HG03280 (cell line): Measurements from ENCODE around the gene COL11A2.

Source experiments
- ATAC-seq: cut with Tn5 transposase; IDR thresholded peaks from one replicate; pipeline ENCODE4 v1.9.1; 2021; ENCODE audit warnings: mild to moderate bottlenecking, moderate library complexity; ENCODE audit not compliant: unreplicated experiment

The COL11A2 gene

DNA sequence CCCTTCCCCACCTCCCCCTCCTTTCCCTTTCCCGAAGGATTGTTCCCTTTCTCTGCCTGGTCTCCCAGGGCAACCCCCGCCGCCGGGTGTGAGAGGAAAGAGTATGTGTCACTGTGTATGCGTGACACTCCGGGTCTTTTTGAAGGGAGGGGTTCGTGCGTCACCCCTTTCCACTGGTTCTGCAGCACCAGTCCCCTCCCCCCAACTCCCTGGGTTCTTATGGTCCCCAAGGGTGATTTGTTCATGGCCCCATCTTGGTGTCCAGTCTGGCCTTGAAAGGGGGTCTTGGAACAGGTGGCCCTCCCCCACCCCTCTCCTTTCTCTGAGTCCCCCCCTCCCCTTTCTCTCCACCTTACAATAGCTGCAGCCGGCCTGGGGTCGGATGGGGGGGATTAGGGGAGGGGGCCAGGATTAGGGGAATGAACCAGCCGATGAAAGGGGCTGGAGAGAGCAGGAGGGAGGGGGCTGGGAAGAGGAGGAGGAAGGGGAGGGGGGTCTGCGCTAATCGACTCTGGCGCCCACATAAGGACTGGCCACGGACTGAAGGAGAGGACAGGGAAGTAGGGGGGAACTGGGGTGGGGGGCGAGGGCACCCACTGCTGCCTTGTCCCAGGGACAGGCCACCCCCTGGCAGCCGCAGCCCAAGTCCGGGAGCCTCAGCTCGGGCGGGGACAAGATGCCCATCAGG lies 14.7 kb upstream of the COL11A2 start:
- no peak for ATAC-seq

DNA sequence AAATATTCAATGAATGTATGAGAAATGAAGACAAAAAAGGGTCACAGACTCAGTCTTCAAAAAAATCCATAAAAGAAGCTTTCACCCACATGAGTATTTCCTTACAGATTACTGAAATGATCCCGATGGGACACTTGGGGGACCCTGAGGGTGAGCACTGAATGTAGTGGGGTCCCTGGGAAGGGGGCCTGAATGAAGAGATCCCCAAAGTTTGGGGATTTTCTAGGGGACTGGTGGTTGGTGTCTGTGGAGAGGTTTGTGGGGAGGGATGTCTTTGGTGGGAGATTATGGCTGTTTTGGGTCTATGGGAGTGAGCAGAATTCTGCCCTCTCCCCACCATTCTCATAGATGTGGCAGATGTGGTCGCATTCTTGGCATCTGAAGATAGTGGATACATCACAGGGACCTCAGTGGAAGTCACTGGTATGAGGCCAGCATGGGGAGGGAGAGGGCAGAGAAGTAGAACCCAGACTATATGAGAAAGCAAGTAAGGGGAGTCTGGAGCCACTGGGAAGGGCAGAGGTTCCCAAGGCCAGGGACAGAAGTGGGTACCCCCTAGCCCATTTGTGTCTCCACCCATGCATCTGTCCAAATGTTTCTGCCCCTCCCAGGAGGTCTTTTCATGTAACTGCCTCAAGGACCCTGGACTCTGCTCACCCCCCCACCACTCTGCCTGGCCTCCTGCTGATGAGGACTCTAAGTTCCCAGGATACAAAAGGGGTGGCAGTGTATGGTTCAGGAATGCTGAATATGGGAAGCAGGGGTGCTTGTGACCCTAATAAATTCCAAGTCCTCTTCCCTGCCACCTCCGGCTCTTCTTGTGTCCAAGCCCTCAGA lies 14.0 kb upstream of the COL11A2 start:
- no peak for ATAC-seq

DNA sequence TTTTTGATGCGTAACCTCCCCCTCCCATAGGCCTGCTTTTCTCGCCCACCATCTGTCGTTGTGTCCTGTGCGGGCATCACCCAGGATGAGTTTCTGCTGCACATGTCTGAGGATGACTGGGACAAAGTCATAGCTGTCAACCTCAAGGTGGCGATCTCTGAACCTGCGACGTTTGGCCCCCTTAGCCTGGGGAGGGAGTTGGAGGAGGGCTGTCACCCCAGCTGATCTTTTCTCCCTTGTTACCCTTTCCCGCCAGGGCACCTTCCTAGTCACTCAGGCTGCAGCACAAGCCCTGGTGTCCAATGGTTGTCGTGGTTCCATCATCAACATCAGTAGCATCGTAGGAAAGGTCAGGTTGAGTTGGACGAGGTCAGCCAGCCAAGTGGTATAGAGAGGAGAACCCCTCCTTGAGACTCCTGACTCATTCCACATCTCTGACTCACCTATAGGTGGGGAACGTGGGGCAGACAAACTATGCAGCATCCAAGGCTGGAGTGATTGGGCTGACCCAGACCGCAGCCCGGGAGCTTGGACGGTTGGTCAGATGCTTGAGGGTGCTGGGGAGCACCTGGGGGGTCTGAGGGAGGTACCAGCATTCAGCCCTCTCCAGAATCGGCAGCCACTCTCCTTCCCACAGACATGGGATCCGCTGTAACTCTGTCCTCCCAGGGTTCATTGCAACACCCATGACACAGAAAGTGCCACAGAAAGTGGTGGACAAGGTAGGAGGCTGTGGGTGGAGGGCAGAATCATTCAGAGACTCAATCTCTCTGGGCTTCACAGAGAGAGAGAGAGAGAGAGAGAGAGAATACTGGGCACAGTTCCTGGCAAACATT lies 13.1 kb upstream of the COL11A2 start:
- ATAC-seq, result no peak

DNA sequence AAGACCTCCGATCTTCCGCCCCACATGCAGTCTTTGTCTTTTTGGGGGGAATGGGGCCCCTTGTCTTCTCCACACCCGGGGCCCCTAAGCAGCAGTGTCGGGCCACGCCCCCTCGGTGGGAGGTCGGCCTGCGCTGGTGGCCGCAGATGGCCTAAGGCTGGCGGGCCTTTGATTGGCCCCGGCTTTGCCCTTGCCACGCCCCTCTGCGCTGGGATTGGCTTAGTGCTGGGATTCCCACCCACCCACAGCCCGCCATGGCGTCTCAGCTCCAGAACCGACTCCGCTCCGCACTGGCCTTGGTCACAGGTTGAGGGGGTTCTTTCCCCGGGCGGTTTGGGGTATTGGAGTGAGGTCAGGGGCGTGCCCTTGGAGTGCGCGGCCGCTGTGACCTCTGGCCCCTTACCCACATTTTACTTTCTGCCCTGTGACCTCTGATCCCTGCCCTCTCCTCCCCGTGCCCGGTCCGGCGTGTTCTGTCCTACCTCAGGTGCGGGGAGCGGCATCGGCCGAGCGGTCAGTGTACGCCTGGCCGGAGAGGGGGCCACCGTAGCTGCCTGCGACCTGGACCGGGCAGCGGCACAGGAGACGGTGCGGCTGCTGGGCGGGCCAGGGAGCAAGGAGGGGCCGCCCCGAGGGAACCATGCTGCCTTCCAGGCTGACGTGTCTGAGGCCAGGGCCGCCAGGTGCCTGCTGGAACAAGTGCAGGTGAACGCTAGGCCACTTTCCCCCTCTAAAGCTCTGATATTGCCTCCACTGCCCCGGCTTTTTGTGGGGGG lies 12.3 kb upstream of the COL11A2 start, which contains the start of gene HSD17B8:
Gene HSD17B8 (plus strand): TSS at position 241 of the 776 bp plus-strand sequence. CDS start 14 bp downstream, at position 255.
- peak; percentile 50 for ATAC-seq

DNA sequence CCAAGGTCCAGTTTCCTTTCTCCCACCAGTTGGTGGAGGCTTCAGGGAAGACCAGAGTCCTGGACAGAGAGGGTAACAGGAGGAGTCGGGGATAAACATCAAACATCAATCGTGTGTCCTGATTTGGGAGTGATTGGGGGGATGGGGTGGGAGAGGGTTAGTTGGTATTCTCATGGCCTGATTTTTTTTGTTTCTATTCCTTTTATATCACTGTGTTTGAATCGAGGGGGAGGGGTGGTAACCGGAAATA lies 11.8 kb upstream of the COL11A2 start:
- no peak for ATAC-seq

DNA sequence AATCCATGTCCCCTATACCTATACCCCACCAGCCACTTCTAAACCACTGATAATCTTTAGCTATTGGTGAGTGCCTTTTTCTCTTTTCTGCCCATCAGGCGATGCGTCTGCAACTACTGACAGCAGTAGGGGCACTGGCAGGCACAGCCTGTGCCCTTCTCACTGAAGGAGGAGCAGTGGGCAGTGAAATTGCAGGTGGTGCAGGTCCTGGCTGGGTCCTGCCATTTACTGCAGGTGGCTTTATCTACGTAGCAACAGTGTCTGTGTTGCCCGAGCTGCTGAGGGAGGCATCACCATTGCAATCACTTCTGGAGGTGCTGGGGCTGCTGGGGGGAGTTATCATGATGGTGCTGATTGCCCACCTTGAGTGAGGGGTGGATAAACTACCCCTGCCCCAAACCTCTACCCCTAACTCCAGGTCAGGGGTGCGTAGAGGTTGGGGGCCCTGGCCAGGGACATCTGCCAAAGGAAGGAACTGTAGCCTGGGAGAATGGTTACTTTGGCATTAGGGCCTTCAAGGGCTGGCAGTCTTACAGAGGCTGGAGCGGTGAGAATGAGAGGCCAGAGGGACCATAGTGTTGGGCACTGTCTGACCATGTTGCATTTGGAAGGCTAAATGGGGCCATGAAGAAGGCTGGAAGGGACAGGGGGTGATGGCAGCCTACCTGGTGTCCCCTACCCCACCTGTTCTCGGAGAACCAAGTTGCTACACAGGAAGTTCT lies 11.3 kb upstream of the COL11A2 start:
- no peak for ATAC-seq

DNA sequence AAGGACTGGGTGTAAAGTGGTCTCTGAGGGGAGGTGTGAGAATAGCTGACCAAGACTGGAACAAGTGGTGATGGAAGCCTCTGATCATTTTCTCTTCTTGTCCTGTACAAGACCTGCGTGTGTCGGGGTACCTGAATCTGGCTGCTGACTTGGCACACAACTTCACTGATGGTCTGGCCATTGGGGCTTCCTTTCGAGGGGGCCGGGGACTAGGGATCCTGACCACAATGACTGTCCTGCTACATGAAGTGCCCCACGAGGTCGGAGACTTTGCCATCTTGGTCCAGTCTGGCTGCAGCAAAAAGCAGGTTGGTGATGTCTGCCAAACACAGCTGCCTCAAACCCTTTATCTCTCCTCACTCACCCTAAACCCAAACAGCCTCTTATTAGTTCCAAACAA lies 10.5 kb upstream of the COL11A2 start:
- no peak for ATAC-seq

DNA sequence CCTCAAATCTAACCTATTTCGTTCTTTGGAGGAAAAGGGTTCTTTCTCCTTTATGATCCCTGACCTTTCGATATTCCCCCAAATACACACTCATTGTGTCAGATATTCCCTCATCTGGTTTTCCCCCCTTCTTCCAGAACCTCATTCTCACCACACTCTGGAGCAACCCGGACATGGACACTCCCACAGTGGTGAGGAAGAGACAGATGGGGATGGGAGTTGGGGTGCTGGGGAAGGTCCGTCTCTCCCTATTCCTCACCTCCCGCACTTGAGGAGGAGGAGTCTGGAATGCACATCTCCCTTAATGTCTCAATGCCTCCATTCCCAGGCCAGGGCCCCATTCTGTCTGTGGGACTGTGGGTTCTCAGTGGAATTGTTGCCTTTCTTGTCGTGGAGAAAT lies 9.7 kb upstream of the COL11A2 start:
- ATAC-seq, result no peak

DNA sequence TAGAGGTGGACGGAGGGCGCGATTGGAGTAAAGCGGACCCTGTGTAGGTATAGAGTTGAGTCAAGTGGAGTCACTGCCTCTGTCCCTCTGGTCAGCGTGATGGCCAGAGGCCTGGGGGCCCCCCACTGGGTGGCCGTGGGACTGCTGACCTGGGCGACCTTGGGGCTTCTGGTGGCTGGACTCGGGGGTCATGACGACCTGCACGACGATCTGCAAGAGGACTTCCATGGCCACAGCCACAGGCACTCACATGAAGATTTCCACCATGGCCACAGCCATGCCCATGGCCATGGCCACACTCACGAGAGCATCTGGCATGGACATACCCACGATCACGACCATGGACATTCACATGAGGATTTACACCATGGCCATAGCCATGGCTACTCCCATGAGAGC lies 8.9 kb upstream of the COL11A2 start:
- no peak for ATAC-seq

DNA sequence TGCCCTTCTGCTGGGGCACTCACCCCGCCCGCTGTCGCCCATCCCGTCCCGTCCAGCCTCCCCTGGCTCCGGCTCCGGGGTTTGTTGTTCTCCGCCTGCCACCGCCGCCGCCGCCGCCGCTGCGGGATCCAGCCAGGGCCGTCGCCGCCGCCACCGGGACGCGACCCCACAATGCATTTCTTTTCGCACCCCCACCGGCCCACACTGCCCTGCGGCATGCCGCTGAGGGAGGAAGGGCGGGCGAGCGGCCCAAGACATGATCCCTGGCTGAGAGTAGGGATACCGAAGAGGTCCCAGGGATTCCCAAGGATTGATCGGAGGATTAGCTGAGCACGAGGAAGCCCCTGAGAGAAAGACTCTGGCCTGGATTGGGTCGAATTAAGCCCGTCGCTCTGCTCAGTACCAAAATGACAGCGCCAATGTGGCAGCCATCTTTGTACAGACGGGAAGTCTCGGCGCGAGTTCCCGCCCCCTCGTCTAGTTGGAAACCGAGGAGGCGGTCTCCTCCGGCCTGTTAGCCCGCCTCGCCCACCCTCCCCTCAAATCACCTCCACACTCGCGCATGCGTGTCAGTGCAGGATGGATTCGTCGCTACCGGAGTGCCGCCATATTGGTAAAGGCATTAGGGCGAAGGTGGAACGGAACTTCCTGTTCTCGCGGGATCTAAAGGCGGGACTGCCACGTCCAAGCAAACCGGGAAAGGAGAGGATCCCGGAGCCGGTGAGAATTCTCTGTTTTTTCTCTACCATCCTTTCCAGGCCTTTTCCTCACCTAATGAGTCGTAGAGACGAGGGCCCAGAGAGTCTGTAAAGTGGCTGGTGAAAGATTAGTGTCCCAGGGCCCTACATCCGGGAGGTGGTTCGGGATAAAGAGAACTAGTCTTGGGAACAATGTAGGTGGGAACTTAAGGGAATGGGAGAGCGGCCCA lies 8.2 kb upstream of the COL11A2 start, which contains the start of the genes RXRB and SLC39A7:
Gene RXRB (minus strand): TSS at position 447 of the 928 bp plus-strand sequence. CDS start 189 bp downstream, at position 258.
Gene SLC39A7 (plus strand): TSS at position 649 of the 928 bp plus-strand sequence. CDS start 379 bp downstream, outside the sequence.
- ATAC-seq, result peak; percentile 54

DNA sequence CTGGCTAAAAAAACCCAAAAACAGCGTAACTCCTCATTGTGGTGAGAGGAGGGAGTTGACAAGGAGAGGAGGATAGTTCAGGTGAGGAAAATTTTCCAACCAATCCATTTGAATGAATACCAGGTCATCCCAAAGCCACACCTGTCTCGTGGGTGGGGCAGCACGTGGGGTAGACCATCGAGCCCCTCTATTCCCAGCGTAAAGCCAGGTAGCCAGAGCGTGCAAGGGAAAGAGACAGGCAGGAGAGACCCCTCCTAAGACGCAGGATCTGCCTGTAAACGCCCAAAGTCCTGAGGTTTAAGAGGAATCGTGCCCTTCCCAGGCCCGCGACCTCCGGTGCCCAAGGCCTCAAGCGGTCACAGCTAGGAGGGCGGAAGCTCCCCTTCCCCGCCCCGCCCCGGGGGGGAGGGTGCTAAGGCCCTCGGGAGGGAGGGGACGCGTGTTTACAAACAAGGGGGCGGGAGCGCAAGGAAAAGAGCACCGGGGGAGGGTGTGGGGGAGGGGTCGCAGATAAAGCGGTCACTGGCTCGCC lies 7.5 kb upstream of the COL11A2 start:
- peak; percentile 23 for ATAC-seq

DNA sequence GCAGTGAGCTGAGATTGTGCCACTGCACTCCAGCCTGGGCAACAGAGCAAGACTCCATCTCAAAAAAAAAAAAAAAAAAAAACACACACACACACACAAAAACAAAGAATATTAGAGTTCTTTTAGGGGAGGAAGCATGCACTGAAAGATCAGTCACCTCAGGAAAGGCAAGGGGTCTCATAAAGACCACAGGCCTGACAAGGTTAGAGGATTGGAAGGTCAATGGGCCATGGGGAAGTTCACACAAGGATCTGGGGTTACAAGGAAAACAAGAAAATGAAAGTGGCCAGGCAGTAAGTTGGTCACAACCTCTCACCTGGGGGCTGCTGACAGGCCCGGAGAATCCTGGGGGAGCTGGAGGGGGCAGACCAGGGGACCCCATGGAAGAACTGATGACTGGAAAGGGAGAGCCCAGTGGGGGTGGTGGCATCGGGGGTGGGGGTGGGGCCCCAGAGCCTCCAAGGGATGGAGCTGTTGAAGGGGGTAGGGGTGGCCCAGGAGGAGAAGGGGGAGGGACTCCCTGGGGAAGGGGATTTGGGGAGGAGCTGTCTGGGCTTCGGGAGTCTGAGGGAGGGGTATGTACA lies 6.7 kb upstream of the COL11A2 start:
- no peak for ATAC-seq

DNA sequence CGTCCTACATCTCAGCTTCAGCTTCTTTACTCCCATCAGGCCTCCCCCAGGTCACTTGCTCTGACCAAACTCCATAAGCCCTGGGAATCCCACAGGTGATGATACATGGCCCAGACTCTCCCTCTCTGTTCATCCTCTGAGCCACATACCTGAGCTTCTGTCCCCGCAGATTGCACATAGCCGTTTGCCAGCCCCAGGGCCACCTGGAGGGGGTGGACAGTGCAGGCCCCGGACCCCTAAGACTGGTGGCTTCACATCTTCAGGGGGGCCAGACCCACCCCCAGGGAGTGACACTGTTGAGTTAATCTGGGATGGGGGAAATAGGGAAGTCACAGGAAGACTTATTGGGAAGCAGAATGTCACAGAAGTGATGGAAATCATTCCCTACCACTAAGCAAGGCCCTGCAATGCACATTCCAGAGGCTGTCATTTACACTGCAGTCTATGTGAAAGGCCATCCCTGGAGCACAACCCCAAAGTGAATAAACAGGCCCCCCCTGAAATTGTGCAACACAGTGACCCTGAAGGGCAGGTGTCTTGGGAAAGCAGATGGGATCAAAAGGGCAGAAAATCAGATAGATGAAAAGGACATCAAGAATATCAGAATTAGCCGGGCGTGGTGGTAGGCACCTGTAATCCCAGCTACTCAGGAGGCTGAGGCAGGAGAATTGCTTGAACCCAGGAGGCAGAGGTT lies 6.0 kb upstream of the COL11A2 start:
- ATAC-seq, result no peak

DNA sequence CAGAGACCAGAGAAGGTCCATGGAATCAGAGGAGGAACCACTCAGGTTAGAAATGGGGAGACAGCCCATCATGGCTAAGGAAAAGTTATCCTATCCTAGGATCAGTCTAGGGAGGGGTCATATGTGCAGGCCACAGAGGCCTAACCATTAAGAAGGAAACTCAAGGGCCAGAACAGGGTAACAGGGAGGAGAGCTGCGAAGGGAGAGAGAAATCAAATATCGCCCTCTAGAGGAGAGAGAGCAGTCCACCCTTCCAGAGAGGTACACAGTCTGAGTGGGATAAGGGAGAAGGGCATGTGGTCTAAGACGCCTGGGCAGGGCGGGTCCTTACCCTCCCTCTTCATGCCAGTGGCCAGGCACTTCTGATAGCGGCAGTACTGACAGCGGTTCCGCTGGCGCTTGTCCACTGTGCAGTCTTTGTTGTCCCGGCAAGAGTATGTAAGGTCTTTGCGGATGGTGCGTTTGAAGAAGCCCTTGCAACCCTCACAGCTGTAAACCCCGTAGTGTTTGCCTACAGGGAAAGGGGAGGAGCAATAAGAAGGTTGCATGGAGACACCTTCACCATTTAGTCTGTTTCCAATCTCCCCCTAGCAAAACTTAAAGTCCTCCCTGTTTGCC lies 5.3 kb upstream of the COL11A2 start:
- ATAC-seq, result no peak

DNA sequence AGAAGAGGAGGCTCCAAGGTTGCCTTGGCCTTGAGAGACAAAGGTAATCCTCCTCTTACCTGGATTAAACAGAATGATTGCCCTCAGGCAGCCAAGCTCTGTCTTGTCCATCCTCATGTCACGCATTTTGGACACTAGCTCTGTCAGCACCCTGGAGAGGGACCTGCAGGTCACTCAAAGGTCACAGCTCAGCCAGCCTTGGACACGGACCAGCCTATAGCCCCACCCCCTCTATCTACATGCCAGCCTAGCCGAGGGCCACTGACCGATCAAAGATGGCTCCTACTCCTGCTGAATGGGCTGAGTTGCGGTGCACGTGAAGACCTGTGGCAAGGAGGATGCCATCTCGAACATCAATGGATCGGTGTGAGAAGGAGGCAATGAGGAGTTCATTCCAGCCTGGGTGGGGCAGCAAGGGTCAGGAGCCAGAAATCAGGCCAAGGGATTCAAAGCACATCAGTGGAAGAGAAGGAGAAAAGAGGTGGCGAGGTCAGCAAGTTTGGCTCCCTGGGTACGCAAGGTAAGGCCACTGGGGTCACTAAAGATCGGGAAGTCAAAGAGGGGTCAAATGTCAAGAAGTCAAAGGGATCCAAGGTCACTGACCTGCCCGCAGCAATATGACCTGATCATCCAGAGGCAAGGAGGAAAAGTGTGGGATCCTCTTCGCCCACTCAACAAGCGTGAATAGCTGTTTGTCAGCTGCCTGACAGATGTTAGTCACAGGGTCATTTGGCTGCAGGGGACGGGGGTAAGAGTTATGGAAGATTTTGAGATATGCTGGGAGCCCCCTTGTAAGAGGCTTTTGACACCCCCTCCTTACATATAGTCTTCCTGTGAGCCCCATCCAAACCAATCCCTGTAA lies 3.3 kb upstream of the COL11A2 start:
- ATAC-seq, result no peak

DNA sequence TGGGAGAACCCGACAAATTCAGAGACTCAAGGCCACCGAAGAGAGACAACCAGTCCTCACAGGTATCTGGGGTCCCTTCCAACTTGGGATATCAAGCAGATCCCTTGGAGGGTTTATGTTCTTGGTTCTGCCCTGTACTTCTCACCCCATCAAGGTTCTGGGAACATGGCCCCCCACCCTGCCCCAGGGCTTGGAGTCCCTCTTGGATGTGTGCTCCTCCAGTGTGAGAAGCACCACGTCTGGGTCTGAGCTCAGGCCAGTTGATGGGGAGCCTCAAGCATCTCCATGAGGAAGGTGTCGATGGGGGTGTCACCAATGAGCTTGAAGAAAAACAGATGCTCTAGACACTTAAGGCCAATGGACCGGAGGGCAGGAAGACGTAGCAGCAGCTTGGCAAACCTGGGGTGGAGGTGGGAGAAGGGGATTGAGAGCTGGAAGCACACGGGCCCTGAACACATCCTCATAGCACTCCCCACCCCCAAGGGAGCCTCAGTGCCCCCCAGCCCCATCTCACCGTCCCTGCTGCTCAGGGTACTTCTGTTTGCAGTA lies 2.2 kb upstream of the COL11A2 start:
- ATAC-seq, result no peak
